Measurements from ENCODE around the gene HES2. TPM values are rescaled to one million over a fixed set of nuclear protein-coding genes. Genes with fewer than 3 reads are reported as not detected.
"Not testable (repeated sequence)": the region's sequence is repeated elsewhere in the genome, so short reads cannot be mapped to it uniquely, and the experiment has no call there.

HES2 gene
- total and polyA plus RNA-seq, 9 of the 15 experiments (the other 6 are each of a cell fraction or from before 2014, with no cell fraction given) = 0.05 to 0.18 (median 0.07) TPM; not detected in 4

- H3K27me3 ChIP-seq (ENCODE audit: control insufficient read depth in 2 of 2, insufficient read depth in 2 of 2, low read length in 2 of 2) = peaks cover 54 to 81% of the 10 kb centered on the region in 2 experiments; a peak in 4 of 5 replicates
- no TSS peak for BruUV-seq (replicated peaks)
- DNase-seq (ENCODE audit: extremely low read depth in 1 of 4, low spot score in 3 of 4) (no peak), ATAC-seq (no peak), FAIRE-seq (no peak)
- in situ Hi-C loops (cut with MboI) (no loop called here), intact Hi-C loops (cut with micrococcal nuclease) (no loop called here)
- H3K36me3 ChIP-seq (ENCODE audit: control insufficient read depth, insufficient read depth, low read length) = no peaks in the 10 kb centered on the region; the same call in 2 of the 3 replicates
- no peak overlapping the region for H3K4me2 ChIP-seq (ENCODE audit: insufficient read depth, low read length)
- WGBS (ENCODE audit: insufficient coverage, low coverage, missing lambda C conversion rate) = 27% methylated on average over 4 of the region's 4 CpGs
- H3K9me1 ChIP-seq (ENCODE audit: control insufficient read depth, insufficient read depth, low read length) = peaks cover 5% of the 10 kb centered on the region
- H3K79me2 ChIP-seq (ENCODE audit: control insufficient read depth, insufficient read depth, low read length) = no peaks in the 10 kb centered on the region
- ChIA-PET CTCF (ENCODE audit: low intra/inter-chr PET ratio) (no interaction called here), POLR2A (interaction anchor here (1.4 kb wide), 1 partner anchor 11 kb away, joined by 4 read pairs; no protein-coding TSS in a partner anchor)
- H3K9me3 ChIP-seq (replicated peaks; ENCODE audit: control insufficient read depth, insufficient read depth, low read depth, low read length) = no peaks in the 10 kb centered on the region
- no peak overlapping the region for H3K4me3 ChIP-seq
- peaks cover 0 to 55% of the 10 kb centered on the region in 2 experiments; a peak in 2 of 5 replicates for H3K4me1 ChIP-seq (replicated peaks in 1 of 2; ENCODE audit: control insufficient read depth in 2 of 2, insufficient read depth in 2 of 2, low read length in 2 of 2)
- peak overlapping the region in 1 of 2 experiments; percentile 45; a peak in 1 of 4 replicates for H3K9ac ChIP-seq (ENCODE audit: insufficient read depth in 1 of 2, low read depth in 2 of 2, low read length in 2 of 2)
- peaks cover 27% of the 10 kb centered on the region for H4K20me1 ChIP-seq (replicated peaks; ENCODE audit: control insufficient read depth, insufficient read depth, low read length)
- no peak overlapping the region for H3K27ac ChIP-seq (ENCODE audit: extremely low read depth, low read depth, low read length)
- TF ChIP-seq ZNF436 (CRISPR knock-in tag; IDR thresholded peaks at IDR 0.05) = no peak
- TF ChIP-seq FOXP1 (CRISPR knock-in tag; IDR thresholded peaks at IDR 0.05) = 0 out of 2 replicates have a peak, but pooled peaks have one; percentile 34
- TF ChIP-seq HNRNPL (IDR thresholded peaks at IDR 0.05; ENCODE audit: low read depth, low read length) = no peak
- no peak overlapping the region for H2AFZ ChIP-seq (ENCODE audit: low read depth, low read length)
Observed at GRCh38 chr1:6446665-6447015, 26.9 kb upstream of the HES2 start.

GRCh38 chr1:6445929-6446328 is 26.2 kb upstream of the HES2 start:
- H3K9me1 ChIP-seq (ENCODE audit: control insufficient read depth, insufficient read depth, low read length); intact Hi-C loops (cut with micrococcal nuclease); BruUV-seq (replicated peaks); H3K4me2 ChIP-seq (ENCODE audit: insufficient read depth, low read length); H3K4me3 ChIP-seq; H3K27ac ChIP-seq (ENCODE audit: extremely low read depth, low read depth, low read length); in situ Hi-C loops (cut with MboI); DNase-seq (ENCODE audit: extremely low read depth in 1 of 4, low spot score in 3 of 4); H3K9me3 ChIP-seq (replicated peaks; ENCODE audit: control insufficient read depth, insufficient read depth, low read depth, low read length); H3K79me2 ChIP-seq (ENCODE audit: control insufficient read depth, insufficient read depth, low read length); ATAC-seq; CTCF ChIA-PET (ENCODE audit: low intra/inter-chr PET ratio); FAIRE-seq; H3K36me3 ChIP-seq (ENCODE audit: control insufficient read depth, insufficient read depth, low read length); H2AFZ ChIP-seq (ENCODE audit: low read depth, low read length); H3K9ac ChIP-seq (ENCODE audit: insufficient read depth in 1 of 2, low read depth in 2 of 2, low read length in 2 of 2): not testable (repeated sequence)
- 5% methylated on average over 3 of the region's 4 CpGs for WGBS (ENCODE audit: insufficient coverage, low coverage, missing lambda C conversion rate)
- H3K27me3 ChIP-seq (ENCODE audit: control insufficient read depth in 2 of 2, insufficient read depth in 2 of 2, low read length in 2 of 2) = peaks cover 48 to 81% of the 10 kb centered on the region in 2 experiments; a peak in 4 of 5 replicates
- peaks cover 0 to 50% of the 10 kb centered on the region in 2 experiments; a peak in 2 of 5 replicates for H3K4me1 ChIP-seq (replicated peaks in 1 of 2; ENCODE audit: control insufficient read depth in 2 of 2, insufficient read depth in 2 of 2, low read length in 2 of 2)
- H4K20me1 ChIP-seq (replicated peaks; ENCODE audit: control insufficient read depth, insufficient read depth, low read length) = peaks cover 30% of the 10 kb centered on the region
- POLR2A ChIA-PET = interaction anchor here (0.7 to 1.4 kb wide), 2 partner anchors 11 to 439 kb away, joined by 3 to 4 read pairs; no protein-coding TSS in a partner anchor

Data from K562 (cell line).